Measurements from ENCODE around the gene PSMD13.

DNA sequence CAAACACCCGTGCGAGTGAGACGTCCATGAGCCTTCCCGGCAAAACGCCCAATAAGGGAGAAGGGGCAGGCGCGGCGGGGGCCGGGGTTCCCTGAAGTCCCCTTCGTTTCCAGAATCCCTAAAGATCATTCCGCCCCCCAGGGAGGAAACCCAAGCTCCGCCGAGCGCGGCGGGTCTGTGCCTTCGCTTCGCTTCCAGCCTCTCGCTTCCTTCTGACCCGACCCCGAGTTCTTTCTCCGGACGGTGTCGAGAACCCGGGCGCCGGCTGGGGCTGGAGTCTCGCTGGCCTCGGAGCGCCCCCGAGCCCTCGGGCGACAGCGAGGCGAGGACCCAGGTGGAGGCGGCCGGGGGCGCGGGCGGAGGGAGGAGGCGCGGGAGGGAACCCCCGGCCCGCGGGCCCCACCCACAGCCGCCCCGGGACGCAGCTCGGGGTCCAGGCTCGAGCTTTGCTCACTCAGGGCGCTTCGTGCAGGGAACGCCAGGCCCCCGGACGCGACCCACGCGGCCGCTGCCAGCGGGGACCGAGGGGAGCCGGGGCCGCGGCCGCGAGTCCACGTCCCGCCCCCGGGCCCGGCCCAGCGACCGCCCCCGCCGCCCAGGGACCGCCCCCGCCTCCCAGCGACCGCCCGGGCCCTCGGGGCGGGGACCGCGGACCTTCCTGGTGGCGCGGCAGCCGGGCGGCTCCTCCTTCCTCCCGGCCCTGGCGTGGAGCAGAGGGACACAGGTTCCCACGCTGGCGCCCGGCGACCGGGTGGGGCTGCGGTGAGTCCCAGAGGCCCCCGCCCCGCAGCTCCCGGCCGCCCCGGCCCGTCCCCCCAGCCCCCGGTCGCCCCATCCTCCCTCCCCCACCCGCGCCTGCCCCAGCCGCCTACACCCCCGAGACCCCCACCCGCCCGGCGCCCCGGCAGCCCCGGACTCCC, 52.0 kb downstream of the PSMD13 start, which contains the start of gene PGGHG:
- no peak for TF ChIP-seq SP1 (IDR thresholded peaks at IDR 0.05)
- no peak for TF ChIP-seq FOXM1 (IDR thresholded peaks at IDR 0.05; ENCODE audit: borderline replicate concordance)
- TF ChIP-seq ZNF384 (IDR thresholded peaks at IDR 0.05): no peak
- TF ChIP-seq FOXA1 (IDR thresholded peaks at IDR 0.05): no peak
- no peak for TF ChIP-seq NFRKB (IDR thresholded peaks at IDR 0.05)

Data from HEK293T (cell line).